GM12891 (cell line): Measurements from ENCODE around the gene GAP43.

Source experiments
- PAX5 ChIP-seq: IDR thresholded peaks from 2 replicates; pipeline ENCODE4 v1.6.1; 2011; ENCODE audit warnings: low read length, moderate library complexity, mild to moderate bottlenecking; ENCODE audit not compliant: insufficient read depth, severe bottlenecking
- POLR2A ChIP-seq: IDR thresholded peaks from 2 replicates; pipeline ENCODE4 v1.6.1; 2011; ENCODE audit warnings: low read depth, low read length, control low read depth
- POLR2AphosphoS5 ChIP-seq: IDR thresholded peaks from 2 replicates; pipeline ENCODE4 v1.6.1; 2011; ENCODE audit warnings: low read depth, low read length, control low read depth
- POU2F2 ChIP-seq: IDR thresholded peaks from 2 replicates; pipeline ENCODE4 v1.6.1; 2011; ENCODE audit warnings: low read depth, mild to moderate bottlenecking, control low read depth, low read length, moderate library complexity
- SPI1 ChIP-seq: IDR thresholded peaks from 2 replicates; pipeline ENCODE4 v1.6.1; 2011; ENCODE audit warnings: low read depth, low read length, control low read depth
- TAF1 ChIP-seq: IDR thresholded peaks from 2 replicates; pipeline ENCODE4 v1.6.1; 2011; ENCODE audit warnings: low read depth, low read length, control low read depth

DNA sequence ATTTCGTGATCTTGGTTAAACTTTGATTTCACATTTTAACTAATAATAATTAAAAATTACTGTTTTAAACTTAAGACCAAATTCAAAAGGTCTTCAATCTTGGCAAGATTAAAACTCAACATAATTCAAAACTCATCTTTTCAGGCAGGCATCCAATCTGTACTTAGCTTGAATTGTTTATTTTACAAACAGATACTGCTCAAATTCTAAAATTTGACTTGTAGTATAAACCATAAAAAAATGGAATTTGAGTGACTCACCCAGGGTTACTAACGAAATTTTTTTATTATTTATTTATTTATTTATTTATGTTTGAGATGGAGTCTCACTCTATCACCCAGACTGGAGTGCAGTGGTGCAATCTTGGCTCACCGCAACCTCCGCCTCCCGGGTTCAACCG lies 64.4 kb downstream of the GAP43 start:
- TF ChIP-seq TAF1, result no peak
- TF ChIP-seq POLR2AphosphoS5, result no peak
- TF ChIP-seq POLR2A, result no peak
- TF ChIP-seq SPI1, result no peak
- no peak for TF ChIP-seq POU2F2
- no peak for TF ChIP-seq PAX5
